Measurements from ENCODE around the gene KL.

DNA sequence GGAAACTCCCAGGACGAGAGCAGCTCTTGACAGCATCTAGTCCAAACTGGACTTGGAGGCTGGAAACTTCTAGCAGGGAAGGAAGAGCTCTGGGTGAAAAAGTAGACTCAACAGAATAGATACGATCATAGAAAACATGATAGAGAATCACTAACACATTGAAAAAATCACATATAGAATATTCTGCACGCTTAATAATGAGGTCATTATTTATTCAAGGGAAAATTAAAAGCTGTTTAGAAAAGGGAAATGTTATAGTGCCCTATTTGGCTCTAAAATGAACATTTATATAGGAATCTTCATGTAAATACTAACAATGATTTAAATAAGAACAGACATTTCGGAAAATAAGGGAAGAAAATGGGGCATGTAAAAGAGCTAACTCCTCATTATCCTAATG lies 15.1 kb downstream of the KL start:
- TF ChIP-seq, protein P1, sequence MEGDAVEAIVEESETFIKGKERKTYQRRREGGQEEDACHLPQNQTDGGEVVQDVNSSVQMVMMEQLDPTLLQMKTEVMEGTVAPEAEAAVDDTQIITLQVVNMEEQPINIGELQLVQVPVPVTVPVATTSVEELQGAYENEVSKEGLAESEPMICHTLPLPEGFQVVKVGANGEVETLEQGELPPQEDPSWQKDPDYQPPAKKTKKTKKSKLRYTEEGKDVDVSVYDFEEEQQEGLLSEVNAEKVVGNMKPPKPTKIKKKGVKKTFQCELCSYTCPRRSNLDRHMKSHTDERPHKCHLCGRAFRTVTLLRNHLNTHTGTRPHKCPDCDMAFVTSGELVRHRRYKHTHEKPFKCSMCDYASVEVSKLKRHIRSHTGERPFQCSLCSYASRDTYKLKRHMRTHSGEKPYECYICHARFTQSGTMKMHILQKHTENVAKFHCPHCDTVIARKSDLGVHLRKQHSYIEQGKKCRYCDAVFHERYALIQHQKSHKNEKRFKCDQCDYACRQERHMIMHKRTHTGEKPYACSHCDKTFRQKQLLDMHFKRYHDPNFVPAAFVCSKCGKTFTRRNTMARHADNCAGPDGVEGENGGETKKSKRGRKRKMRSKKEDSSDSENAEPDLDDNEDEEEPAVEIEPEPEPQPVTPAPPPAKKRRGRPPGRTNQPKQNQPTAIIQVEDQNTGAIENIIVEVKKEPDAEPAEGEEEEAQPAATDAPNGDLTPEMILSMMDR (IDR thresholded peaks at IDR 0.05; ENCODE audit: insufficient read depth, low read length): no peak
- no peak for TF ChIP-seq POLR2AphosphoS5 (IDR thresholded peaks at IDR 0.05; ENCODE audit: low read depth)
- TF ChIP-seq, protein P2, sequence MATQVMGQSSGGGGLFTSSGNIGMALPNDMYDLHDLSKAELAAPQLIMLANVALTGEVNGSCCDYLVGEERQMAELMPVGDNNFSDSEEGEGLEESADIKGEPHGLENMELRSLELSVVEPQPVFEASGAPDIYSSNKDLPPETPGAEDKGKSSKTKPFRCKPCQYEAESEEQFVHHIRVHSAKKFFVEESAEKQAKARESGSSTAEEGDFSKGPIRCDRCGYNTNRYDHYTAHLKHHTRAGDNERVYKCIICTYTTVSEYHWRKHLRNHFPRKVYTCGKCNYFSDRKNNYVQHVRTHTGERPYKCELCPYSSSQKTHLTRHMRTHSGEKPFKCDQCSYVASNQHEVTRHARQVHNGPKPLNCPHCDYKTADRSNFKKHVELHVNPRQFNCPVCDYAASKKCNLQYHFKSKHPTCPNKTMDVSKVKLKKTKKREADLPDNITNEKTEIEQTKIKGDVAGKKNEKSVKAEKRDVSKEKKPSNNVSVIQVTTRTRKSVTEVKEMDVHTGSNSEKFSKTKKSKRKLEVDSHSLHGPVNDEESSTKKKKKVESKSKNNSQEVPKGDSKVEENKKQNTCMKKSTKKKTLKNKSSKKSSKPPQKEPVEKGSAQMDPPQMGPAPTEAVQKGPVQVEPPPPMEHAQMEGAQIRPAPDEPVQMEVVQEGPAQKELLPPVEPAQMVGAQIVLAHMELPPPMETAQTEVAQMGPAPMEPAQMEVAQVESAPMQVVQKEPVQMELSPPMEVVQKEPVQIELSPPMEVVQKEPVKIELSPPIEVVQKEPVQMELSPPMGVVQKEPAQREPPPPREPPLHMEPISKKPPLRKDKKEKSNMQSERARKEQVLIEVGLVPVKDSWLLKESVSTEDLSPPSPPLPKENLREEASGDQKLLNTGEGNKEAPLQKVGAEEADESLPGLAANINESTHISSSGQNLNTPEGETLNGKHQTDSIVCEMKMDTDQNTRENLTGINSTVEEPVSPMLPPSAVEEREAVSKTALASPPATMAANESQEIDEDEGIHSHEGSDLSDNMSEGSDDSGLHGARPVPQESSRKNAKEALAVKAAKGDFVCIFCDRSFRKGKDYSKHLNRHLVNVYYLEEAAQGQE (IDR thresholded peaks at IDR 0.05; ENCODE audit: insufficient replicate concordance, low read depth): no peak

Data from HL-60 (cell line).